Lung microvascular endothelial cell (primary cell): Measurements from ENCODE around the gene SYNPO2. TPM values are rescaled to one million over a fixed set of nuclear protein-coding genes. Genes with fewer than 3 reads are reported as not detected.

Experiments
- DNase-seq, 2 donors: peaks; one replicate each; pipeline versions ENCODE4 v3.0.0 to v3.0.0-alpha.2; 2010; ENCODE audit warnings: low read depth in 2 of 2
- total RNA-seq: library from RNA; depleted of rRNA; stranded (reverse); fragments of >200 nt; gene quantifications from 2 replicates; pipeline ENCODE4 v1.2.1, GENCODE V29; 2014

The SYNPO2 gene
- total RNA-seq, 1 donor from 2014 or later: 0.20 TPM

GRCh38 chr4:119105605-119106004 is 217.0 kb downstream of the SYNPO2 start:
- peak; percentile 57 to 62 for DNase-seq

GRCh38 chr4:119106036-119107000 is 217.7 kb downstream of the SYNPO2 start:
- peak; percentile 61 to 65 for DNase-seq

- no peak for DNase-seq
These were observed 221.5 kb downstream of the SYNPO2 start for GRCh38 chr4:119110121-119110520.

Other genes starting within 250 kb of the SYNPO2 start
- 8.7 and 8.9 TPM in 2 replicates for gene METTL14, start 203.5 kb upstream of the SYNPO2 start, total RNA-seq
- 21.0 and 23.3 TPM in 2 replicates for gene SEC24D, start 52.7 kb upstream of the SYNPO2 start, total RNA-seq
- gene MYOZ2, start 247.0 kb downstream of the SYNPO2 start, total RNA-seq: under 0.01 TPM in 1 of 2 replicates, not detected in the other